ENCODE measurements around the gene IFT22. TPM values are rescaled to one million over a fixed set of nuclear protein-coding genes. Genes with fewer than 3 reads are reported as not detected.

Gene IFT22
- total and polyA plus RNA-seq, 4 donors: 5.5 to 9.4 (median 7.6) TPM

- TF ChIP-seq TAF1 (conservative IDR thresholded peaks at IDR 0.05) (no peak), ZBTB33 (IDR thresholded peaks at IDR 0.05) (no peak), EGR1 (IDR thresholded peaks at IDR 0.05; ENCODE audit: low read depth in 2 of 2) (no peak), SP1 (IDR thresholded peaks at IDR 0.05) (no peak), HNF4G (IDR thresholded peaks at IDR 0.05) (no peak)
- TF ChIP-seq, protein P1, sequence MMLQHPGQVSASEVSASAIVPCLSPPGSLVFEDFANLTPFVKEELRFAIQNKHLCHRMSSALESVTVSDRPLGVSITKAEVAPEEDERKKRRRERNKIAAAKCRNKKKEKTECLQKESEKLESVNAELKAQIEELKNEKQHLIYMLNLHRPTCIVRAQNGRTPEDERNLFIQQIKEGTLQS (IDR thresholded peaks at IDR 0.05): no peak
These were observed 8.4 kb upstream of the IFT22 start (continued) for GRCh38 chr7:101330011-101330484.

DNA sequence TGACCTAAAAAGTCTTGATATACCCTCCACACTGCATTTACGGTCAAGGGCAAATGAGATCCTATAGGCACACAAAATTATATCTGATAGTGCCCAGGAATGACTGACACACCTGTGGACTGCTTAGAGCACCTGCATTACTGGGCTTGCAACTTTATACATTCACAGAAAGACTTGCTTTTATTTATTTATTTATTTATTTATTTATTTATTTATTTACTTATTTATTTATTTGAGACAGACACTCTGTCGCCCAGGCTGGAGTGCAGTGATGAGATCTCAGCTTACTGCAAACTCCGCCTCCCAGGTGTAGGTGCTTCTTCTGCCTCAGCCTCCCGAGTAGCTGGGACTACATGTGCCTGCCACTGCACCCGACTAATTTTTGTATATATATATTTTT is 6.5 kb upstream of the IFT22 start:
- Histone ChIP-seq H3K27ac (ENCODE audit: low read depth in 1 of 2, low read length in 2 of 2) (no peak overlapping the region), H3K9me3 (ENCODE audit: control insufficient read depth in 4 of 4, low read length in 3 of 4) (no peaks in the 10 kb centered on the region), H3K36me3 (ENCODE audit: control insufficient read depth in 4 of 4, insufficient read depth in 3 of 4, low read depth in 1 of 4, low read length in 3 of 4) (no peaks in the 10 kb centered on the region), H3K27me3 (ENCODE audit: control insufficient read depth in 4 of 4, insufficient read depth in 4 of 4, low read length in 3 of 4) (no peaks in the 10 kb centered on the region), H3K4me1 (ENCODE audit: control insufficient read depth in 4 of 4, insufficient read depth in 4 of 4, low read length in 3 of 4) (no peaks in the 10 kb centered on the region), H3K9ac (ENCODE audit: low read depth in 1 of 2, low read length in 2 of 2) (no peak overlapping the region), H3K4me3 (ENCODE audit: low read depth in 1 of 3, low read length in 3 of 3) (no peak overlapping the region)
- WGBS: 92% methylated on average over 5 of the region's 5 CpGs
- TF ChIP-seq RAD21 (IDR thresholded peaks at IDR 0.05) (no peak), HNF4A (conservative IDR thresholded peaks at IDR 0.05) (no peak), FOXA2 (IDR thresholded peaks at IDR 0.05) (no peak), NR2F2 (IDR thresholded peaks at IDR 0.05) (no peak), HNF4G (IDR thresholded peaks at IDR 0.05) (no peak), RXRA (IDR thresholded peaks at IDR 0.05) (no peak), SP1 (IDR thresholded peaks at IDR 0.05) (no peak), ZBTB33 (IDR thresholded peaks at IDR 0.05) (no peak), FOXA1 (IDR thresholded peaks at IDR 0.05) (no peak), GABPA (IDR thresholded peaks at IDR 0.05 in 1 of 2, conservative IDR thresholded peaks at IDR 0.05 in 1 of 2) (no peak), YY1 (IDR thresholded peaks at IDR 0.05) (no peak)
- TF ChIP-seq, protein P1 (IDR thresholded peaks at IDR 0.05): no peak
- DNase-seq (ENCODE audit: low spot score): no peak

DNA sequence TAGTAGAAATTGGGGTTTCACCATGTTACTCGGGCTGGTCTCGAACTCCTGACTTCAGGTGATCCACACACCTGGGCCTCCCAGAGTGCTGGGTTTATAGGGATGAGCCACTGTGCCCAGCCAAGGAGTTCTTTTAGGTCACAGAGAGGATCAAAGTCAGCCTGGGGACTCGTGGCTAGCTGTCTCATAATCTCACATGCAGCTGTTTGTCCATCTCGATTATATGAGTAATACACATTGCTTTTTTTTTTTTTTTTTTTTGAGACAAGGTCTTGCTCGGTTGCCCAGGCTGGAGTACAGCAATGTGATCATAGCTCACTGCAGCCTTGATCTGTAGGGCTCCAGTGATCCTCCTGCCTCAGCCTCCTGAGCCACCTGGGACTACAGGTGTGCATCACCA is 2.2 kb downstream of the IFT22 start:
- no peaks in the 10 kb centered on the region for H3K9me3 ChIP-seq (ENCODE audit: control insufficient read depth in 4 of 4, low read length in 3 of 4)
- H3K4me1 ChIP-seq (ENCODE audit: control insufficient read depth in 4 of 4, insufficient read depth in 4 of 4, low read length in 3 of 4): peaks cover 2 to 9% (median 7%) of the 10 kb centered on the region in 4 donors
- H3K27me3 ChIP-seq (ENCODE audit: control insufficient read depth in 4 of 4, insufficient read depth in 4 of 4, low read length in 3 of 4): no peaks in the 10 kb centered on the region
- no peak overlapping the region for H3K4me3 ChIP-seq (ENCODE audit: low read depth in 1 of 3, low read length in 3 of 3)
- no peak overlapping the region for H3K9ac ChIP-seq (ENCODE audit: low read depth in 1 of 2, low read length in 2 of 2)
- TF ChIP-seq TAF1 (conservative IDR thresholded peaks at IDR 0.05) (no peak), RAD21 (IDR thresholded peaks at IDR 0.05) (no peak), YY1 (IDR thresholded peaks at IDR 0.05) (no peak), HNF4A (conservative IDR thresholded peaks at IDR 0.05) (no peak), EGR1 (IDR thresholded peaks at IDR 0.05; ENCODE audit: low read depth in 2 of 2) (no peak)
- H3K36me3 ChIP-seq (ENCODE audit: control insufficient read depth in 4 of 4, insufficient read depth in 3 of 4, low read depth in 1 of 4, low read length in 3 of 4): peaks cover 0 to 4% (median 2%) of the 10 kb centered on the region in 4 donors
- no peak overlapping the region for H3K27ac ChIP-seq (ENCODE audit: low read depth in 1 of 2, low read length in 2 of 2)
- no peak for DNase-seq (ENCODE audit: low spot score)
- WGBS: 84% methylated on average over 5 of the region's 5 CpGs
